HUES64 (cell line): ENCODE data around the gene HSD11B1.

Source experiments
- H3K27ac ChIP-seq: 2 replicates; pipeline ENCODE4 v1.7.0; 2013; ENCODE audit warnings: low read depth, low read length, inconsistent platforms
- H3K27me3 ChIP-seq: 2 replicates; pipeline ENCODE4 v1.6.1; 2013; ENCODE audit warnings: mild to moderate bottlenecking, low read length; ENCODE audit not compliant: insufficient read depth
- H3K36me3 ChIP-seq: 2 replicates; pipeline ENCODE4 v1.6.1; 2013; ENCODE audit warnings: mild to moderate bottlenecking, low read length; ENCODE audit not compliant: insufficient read depth
- H3K4me1 ChIP-seq: 2 replicates; pipeline ENCODE4 v1.6.1; 2013; ENCODE audit warnings: mild to moderate bottlenecking, low read length, moderate library complexity; ENCODE audit not compliant: insufficient read depth
- H3K4me3 ChIP-seq: 2 replicates; pipeline ENCODE4 v1.5.1; 2013; ENCODE audit warnings: mild to moderate bottlenecking, low read length, moderate library complexity
- H3K9ac ChIP-seq: 2 replicates; pipeline ENCODE4 v1.6.1; 2013; ENCODE audit warnings: mild to moderate bottlenecking, low read depth, low read length
- H3K9me3 ChIP-seq: 2 replicates; pipeline ENCODE4 v1.6.1; 2013; ENCODE audit warnings: low read depth, low read length; ENCODE audit not compliant: insufficient read depth
- WGBS: fragments of 150-250, 120-280 bp; methylation state at CpG from one replicate; pipeline ENCODE4 v1.1.7; 2013; ENCODE audit warnings: missing lambda C conversion rate; 5-methylcytosine and 5-hydroxymethylcytosine counted together

HSD11B1 gene

DNA sequence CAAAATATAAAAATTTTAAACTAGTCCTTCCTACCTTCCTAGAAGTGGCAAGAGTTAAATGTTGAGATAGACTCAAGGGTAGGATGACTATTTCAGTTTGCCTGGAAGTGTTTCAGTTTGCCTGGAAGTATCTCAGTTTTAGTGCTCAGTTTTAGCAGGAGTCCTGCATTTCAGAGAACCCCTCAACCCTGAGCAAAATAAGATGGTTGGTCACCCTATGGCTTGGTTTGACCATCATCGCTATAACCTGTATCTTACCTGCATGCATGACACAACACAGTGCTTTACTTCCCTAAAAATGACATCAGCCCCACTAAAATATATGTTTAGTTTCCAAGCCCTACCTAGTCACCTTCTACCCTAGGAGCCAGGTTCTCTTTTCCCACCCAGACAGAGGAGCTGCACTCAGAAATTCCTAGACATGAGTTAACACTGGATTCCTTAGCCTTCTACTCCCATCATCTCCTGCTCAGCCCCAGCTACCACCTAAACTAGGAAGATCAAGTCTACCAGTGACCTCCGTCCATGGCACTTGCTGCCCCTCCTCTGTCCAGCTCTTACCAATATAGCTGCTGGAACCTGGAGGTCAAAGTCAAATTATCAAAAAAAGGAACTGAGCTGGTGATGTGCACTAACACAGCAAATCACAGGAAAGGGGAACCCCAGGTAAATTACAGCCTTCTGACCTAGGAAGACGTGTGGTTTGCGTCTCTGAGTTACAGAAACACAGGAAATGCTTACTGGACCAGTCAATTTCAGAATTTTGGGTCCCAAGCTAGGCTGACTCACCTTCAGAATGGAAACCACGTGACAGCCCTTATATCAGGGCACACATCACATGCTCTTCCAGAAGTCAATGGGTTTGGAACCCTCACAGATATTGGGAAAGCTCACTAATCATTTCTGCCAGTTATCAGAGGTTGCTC is 31.7 kb upstream of the HSD11B1 start:
- Histone ChIP-seq H3K27me3 (peaks cover 57% of the 10 kb centered on the region), H3K36me3 (no peaks in the 10 kb centered on the region), H3K27ac (no peak overlapping the region), H3K9ac (no peak overlapping the region), H3K9me3 (no peaks in the 10 kb centered on the region), H3K4me1 (0 out of 2 replicates have a peak, but pooled peaks cover 4% of the 10 kb centered on the region), H3K4me3 (no peak overlapping the region)
- 83% methylated on average over 5 of the region's 5 CpGs for WGBS

DNA sequence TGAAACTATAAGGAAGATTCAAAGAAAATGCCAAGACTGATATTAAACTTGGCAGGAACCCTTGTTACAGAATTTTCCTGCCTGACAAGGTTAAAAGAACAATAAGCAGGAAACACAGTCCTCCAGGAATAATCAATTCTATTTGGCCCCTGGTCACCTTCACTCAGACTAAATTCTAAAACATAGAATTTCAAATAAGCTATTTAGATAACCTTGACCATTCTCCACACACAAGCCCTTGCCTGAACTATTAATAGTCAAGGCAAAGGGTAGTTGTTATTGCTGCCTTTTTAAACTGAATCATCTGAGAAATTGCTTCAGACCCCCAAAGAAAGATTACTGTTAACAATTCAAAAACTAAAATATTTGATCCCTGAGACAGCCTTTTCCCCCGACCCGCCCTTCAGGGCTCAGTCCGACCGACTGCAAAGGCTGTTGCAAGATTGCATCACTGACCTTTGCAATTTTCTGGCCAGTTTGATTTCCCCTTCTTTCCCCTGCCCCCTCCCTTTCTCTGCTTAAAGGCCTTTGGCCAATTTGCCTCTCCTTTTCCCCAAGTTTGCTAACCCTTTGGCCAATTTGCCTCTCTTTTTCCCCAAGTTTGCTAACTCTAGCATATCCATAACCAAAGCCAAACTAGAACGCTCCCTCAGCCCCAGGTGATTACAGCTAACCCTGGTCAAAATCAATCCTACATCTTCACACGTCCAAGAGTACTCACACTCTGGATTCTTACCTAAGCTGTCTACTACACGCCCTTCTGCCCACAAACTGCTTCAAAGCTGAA is 30.8 kb upstream of the HSD11B1 start:
- H3K27ac ChIP-seq = no peak overlapping the region

DNA sequence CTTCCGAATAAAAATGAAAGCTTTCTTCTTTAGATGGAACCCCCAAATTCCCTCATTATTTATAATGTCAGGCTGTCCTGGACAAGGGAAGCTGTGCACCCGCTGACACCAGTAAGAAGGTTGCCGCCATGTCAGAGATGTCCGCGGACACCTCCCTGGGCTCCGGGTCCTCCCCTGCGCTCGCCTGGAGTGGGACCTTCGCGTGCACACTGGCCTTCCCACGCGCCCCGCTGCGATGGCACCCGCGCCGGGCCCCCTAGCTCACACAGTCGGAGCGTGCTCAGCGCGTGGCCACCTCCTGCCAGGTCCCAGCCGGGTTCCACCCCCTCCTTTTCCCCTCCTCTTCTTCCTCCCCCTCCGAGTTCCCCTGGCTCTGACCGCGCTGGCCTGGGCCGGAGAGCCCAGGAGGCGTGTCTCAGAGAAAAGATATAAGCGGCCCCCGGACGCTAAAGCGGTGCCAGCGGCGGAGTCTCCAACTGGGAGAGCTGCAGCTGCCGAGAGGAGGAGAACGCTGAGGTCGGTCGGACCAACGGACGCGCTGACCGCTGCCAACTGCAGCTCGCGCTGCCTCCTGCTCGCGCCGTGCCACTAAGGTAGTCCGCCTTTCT is 29.6 kb upstream of the HSD11B1 start, which contains the start of gene G0S2:
Gene G0S2 (plus strand): TSS at position 456 of the 608 bp plus-strand sequence. CDS start 273 bp downstream, outside the sequence.
- H3K4me1 ChIP-seq = 0 out of 2 replicates have a peak, but pooled peaks cover 4% of the 10 kb centered on the region
- H3K9ac ChIP-seq = peak within 1 kb of the TSS; percentile 20; the same call in 1 of the 2 replicates
- H3K4me3 ChIP-seq = peak within 1 kb of the TSS; percentile 63
- WGBS = 3% methylated on average over 47 of the region's 47 CpGs
- no peak within 1 kb of the TSS for H3K27ac ChIP-seq
- H3K36me3 ChIP-seq = no peaks in the 10 kb centered on the region
- H3K9me3 ChIP-seq = no peaks in the 10 kb centered on the region
- peaks cover 77% of the 10 kb centered on the region for H3K27me3 ChIP-seq

More for the DNA sequence above, 30.8 kb upstream of the HSD11B1 start:
- 0 out of 2 replicates have a peak, but pooled peaks cover 4% of the 10 kb centered on the region for H3K4me1 ChIP-seq
- H3K9ac ChIP-seq = no peak overlapping the region
- 79% methylated on average over 7 of the region's 7 CpGs for WGBS
- peaks cover 64% of the 10 kb centered on the region for H3K27me3 ChIP-seq
- no peak overlapping the region for H3K4me3 ChIP-seq
- no peaks in the 10 kb centered on the region for H3K36me3 ChIP-seq
- no peaks in the 10 kb centered on the region for H3K9me3 ChIP-seq

DNA sequence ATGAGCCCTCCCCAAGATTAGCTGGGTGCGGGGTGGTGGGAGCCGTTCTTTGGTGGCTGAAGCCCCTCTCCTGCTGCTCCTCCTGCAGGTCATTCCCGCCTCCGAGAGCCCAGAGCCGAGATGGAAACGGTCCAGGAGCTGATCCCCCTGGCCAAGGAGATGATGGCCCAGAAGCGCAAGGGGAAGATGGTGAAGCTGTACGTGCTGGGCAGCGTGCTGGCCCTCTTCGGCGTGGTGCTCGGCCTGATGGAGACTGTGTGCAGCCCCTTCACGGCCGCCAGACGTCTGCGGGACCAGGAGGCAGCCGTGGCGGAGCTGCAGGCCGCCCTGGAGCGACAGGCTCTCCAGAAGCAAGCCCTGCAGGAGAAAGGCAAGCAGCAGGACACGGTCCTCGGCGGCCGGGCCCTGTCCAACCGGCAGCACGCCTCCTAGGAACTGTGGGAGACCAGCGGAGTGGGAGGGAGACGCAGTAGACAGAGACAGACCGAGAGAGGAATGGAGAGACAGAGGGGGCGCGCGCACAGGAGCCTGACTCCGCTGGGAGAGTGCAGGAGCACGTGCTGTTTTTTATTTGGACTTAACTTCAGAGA is 29.0 kb upstream of the HSD11B1 start:
- Histone ChIP-seq H3K9me3 (no peaks in the 10 kb centered on the region), H3K27me3 (peaks cover 83% of the 10 kb centered on the region), H3K4me3 (peak overlapping the region; percentile 63), H3K36me3 (no peaks in the 10 kb centered on the region), H3K27ac (no peak overlapping the region), H3K9ac (peak overlapping the region; percentile 20; the same call in 1 of the 2 replicates), H3K4me1 (0 out of 2 replicates have a peak, but pooled peaks cover 4% of the 10 kb centered on the region)
- WGBS = 2% methylated on average over 34 of the region's 34 CpGs

DNA sequence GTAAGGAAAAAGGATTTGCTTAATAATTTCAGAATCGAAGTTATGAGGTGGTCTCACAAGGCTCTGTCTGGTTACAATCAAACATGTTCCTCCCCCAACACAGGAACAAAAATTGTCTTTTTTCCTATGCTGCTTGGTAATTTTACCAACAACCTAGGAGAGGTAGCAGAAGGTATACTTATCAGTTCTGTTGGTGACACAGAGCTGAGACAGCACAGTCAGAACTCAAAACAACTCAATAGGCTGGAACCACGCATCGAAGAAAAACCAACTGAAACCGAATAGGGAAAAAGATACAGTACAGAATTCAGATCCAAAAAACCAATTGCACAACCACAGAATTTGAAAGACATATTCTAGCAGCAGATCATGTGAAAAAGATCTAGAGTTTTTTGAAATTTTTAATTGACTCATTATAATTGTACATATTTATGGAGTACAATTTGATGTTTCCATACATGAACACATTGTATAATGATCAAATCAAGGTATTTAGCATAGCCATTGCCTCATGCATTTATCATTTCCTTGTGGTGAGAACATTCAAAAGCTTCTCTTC is 25.6 kb upstream of the HSD11B1 start:
- Histone ChIP-seq H3K4me1 (0 out of 2 replicates have a peak, but pooled peaks cover 2% of the 10 kb centered on the region), H3K9me3 (no peaks in the 10 kb centered on the region), H3K36me3 (no peaks in the 10 kb centered on the region), H3K27me3 (peaks cover 83% of the 10 kb centered on the region), H3K27ac (no peak overlapping the region), H3K4me3 (no peak overlapping the region), H3K9ac (no peak overlapping the region)
- WGBS = 97% methylated on average over 3 of the region's 4 CpGs

DNA sequence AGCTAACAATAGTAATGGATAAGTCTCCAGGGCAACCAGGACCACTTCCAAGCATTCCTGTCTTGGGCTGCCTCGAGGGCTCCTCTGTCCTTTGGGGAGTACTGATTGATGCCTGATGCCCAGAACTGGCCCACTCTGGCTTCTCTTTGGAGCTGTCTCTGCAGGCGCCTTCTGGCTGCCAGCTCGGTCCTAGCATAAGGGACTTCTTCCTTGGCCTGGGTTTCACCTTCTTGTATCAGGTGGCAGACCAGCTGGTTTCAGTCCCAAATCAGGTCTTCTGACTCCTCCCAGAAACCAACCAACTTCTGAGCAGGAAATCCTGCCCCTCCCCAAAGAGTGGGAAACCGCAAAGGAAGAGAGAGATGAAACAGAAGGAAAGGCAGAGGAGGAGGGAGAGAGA is 18.8 kb upstream of the HSD11B1 start:
- Histone ChIP-seq H3K4me1 (no peaks in the 10 kb centered on the region), H3K27me3 (peaks cover 20% of the 10 kb centered on the region), H3K36me3 (no peaks in the 10 kb centered on the region), H3K4me3 (no peak overlapping the region), H3K9me3 (no peaks in the 10 kb centered on the region), H3K9ac (no peak overlapping the region), H3K27ac (no peak overlapping the region)
- WGBS = 81% methylated on average over 3 of the region's 4 CpGs

DNA sequence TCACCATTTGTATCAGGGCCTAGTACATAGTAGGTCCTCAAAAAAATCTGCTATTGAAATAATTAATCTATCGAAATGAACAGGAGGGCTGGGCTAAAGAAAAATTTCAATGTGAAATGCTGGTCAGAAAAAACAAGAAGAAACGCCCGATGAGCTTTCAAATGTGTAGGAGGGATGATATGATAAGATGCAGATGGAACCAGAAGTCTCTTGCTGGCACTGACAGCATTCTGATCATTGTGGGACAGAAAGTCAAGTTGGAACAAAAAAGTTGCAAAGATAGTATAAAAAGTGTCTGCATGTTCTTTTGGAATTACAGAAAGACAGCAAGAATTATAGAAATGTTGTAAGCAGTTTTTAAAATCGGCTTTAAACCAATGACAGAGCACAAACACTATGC is 18.3 kb upstream of the HSD11B1 start:
- Histone ChIP-seq H3K4me1 (no peaks in the 10 kb centered on the region), H3K27me3 (peaks cover 15% of the 10 kb centered on the region), H3K36me3 (no peaks in the 10 kb centered on the region), H3K4me3 (no peak overlapping the region), H3K27ac (no peak overlapping the region), H3K9me3 (no peaks in the 10 kb centered on the region), H3K9ac (no peak overlapping the region)
- 93% methylated on average over 4 of the region's 4 CpGs for WGBS

DNA sequence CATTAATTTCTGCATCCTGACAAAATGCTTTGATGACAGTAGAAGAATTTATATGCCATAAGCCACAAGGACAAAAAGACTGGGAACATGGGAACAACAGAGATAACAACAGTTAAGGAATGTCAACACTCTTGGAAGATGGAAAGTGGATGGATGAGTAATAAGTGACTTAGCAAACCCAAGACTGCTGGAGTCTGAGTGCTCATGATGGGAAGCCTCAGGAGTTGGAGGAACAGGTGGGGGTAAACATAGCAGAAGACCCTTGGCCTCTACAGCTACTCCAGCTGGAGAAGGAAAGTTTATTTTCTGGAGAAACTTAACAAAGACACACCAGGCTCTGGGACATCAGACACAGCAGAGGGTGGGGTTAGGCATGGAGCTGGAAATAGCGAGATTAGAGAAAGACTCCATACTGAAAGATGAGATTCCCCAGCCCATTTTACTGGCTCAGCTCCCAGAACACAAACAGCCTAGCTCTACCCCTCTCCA is 15.9 kb upstream of the HSD11B1 start:
- H3K9ac ChIP-seq = no peak overlapping the region
- 100% methylated on average over 1 of the region's 1 CpG for WGBS
- H3K27ac ChIP-seq = no peak overlapping the region
- H3K4me3 ChIP-seq = no peak overlapping the region
- H3K9me3 ChIP-seq = no peaks in the 10 kb centered on the region
- H3K36me3 ChIP-seq = no peaks in the 10 kb centered on the region
- H3K27me3 ChIP-seq = peaks cover 12% of the 10 kb centered on the region
- H3K4me1 ChIP-seq = 0 out of 2 replicates have a peak, but pooled peaks cover 3% of the 10 kb centered on the region

DNA sequence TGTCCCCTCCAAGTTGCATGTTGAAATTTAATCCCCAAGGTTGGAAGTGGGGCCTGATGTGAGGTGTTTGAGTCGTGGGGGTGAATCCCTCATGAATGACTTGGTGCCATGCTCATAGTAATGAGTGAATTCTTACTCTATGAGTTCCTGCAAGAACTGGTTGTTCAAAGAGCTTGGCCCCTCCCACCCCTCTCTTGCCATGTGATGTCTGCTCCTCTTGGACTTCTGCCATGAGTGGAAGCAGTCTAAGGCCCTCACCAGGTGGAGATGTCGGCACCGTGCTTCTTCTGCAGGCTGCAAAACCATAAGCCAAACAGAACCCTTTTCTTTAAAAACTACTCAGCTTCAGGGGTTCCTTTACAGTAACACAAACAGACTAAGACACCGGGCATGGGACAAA is 15.2 kb upstream of the HSD11B1 start:
- Histone ChIP-seq H3K27ac (no peak overlapping the region), H3K27me3 (peaks cover 15% of the 10 kb centered on the region), H3K9me3 (no peaks in the 10 kb centered on the region), H3K9ac (no peak overlapping the region), H3K4me1 (0 out of 2 replicates have a peak, but pooled peaks cover 3% of the 10 kb centered on the region), H3K36me3 (no peaks in the 10 kb centered on the region), H3K4me3 (no peak overlapping the region)
- WGBS = 79% methylated on average over 4 of the region's 4 CpGs

DNA sequence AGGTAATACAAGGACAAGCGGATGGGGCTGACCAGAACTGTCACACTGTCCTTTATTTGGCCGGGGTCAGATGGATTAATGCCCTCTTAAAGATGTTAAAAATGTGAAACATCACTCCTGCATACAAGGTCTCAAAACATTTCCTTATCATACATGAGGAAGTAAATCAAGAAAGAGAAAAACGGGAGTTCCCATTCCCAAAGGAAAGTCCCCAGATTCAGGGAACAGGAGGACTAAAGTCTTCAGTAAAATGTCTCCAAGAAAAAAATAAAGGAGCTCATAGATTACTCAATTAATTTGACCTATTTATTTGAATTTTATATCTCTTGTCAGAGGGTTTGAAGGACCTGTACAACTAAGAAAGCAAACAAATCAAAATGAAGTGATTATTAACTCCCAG is 13.4 kb upstream of the HSD11B1 start:
- Histone ChIP-seq H3K27ac (no peak overlapping the region), H3K9ac (no peak overlapping the region), H3K36me3 (no peaks in the 10 kb centered on the region), H3K9me3 (no peaks in the 10 kb centered on the region), H3K27me3 (peaks cover 13% of the 10 kb centered on the region; the same call in 1 of the 2 replicates), H3K4me1 (0 out of 2 replicates have a peak, but pooled peaks cover 3% of the 10 kb centered on the region), H3K4me3 (no peak overlapping the region)
- WGBS = 90% methylated on average over 3 of the region's 3 CpGs
